AG09309 (cell line): ENCODE measurements around the gene SPI1.

Source experiments
- DNase-seq: peaks from one replicate; pipeline ENCODE4 v3.0.0-alpha.2; 2010; ENCODE audit warnings: low read depth
- H3K4me3 ChIP-seq: 2 replicates; pipeline ENCODE4 v1.5.1; 2011; ENCODE audit warnings: mild to moderate bottlenecking, low read depth, low read length, moderate library complexity; ENCODE audit not compliant: control insufficient read depth
- CTCF ChIP-seq: IDR thresholded peaks from 2 replicates; pipeline ENCODE4 v1.5.1; 2011; ENCODE audit warnings: mild to moderate bottlenecking, low read depth, low read length, inconsistent platforms; ENCODE audit not compliant: insufficient read depth, control insufficient read depth; ENCODE audit errors: missing control alignments

SPI1 gene

GRCh38 chr11:47409440-47410369 lies 31.4 kb upstream of the SPI1 start:
- no peak for DNase-seq
- no peak for TF ChIP-seq CTCF

DNA sequence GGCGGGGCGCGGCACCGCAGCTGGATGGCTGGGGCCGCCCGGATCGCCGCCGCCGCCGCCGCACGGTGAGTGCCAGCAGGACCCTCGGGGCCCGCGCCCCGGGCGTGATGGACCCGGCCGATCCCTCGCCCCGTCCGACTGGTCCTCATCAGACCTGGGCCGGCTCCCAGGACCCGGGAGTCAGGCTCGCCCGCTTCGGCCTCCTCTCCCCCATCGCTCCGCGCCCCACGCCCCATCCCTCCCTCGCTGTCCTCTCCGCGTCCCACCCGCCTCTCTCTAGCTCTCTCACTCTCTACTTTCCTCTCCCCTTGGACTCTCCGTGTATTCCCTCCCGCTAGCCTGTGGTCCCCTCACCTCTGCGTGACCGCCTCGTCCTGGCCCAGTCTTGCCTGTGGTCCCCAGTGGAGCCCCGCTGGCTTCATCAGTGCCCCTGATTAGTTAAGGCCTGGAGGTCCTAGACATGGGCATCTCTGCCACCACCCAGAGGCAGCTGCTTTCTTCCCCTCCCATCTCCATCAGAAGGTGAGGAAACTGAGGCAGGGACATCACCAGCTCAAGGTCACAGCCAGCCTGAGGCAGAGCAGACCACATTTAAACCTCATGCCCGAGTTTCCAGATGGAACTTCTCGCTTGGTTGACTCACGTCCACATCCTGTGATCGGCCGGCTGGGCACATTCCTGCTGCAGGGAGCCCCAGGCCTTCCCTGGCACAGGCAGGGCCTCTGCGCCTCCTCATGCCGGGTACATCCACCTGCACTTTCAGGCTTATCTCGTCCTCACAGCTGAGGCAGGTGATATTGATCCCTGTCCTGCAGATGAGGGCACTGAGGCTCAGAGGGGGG lies 30.5 kb upstream of the SPI1 start:
- peak; percentile 4 for TF ChIP-seq CTCF
- no peak for DNase-seq
- peak overlapping the region; percentile 84 for H3K4me3 ChIP-seq

More at GRCh38 chr11:47409440-47410369, 31.4 kb upstream of the SPI1 start:
- H3K4me3 ChIP-seq = peak overlapping the region; percentile 84

DNA sequence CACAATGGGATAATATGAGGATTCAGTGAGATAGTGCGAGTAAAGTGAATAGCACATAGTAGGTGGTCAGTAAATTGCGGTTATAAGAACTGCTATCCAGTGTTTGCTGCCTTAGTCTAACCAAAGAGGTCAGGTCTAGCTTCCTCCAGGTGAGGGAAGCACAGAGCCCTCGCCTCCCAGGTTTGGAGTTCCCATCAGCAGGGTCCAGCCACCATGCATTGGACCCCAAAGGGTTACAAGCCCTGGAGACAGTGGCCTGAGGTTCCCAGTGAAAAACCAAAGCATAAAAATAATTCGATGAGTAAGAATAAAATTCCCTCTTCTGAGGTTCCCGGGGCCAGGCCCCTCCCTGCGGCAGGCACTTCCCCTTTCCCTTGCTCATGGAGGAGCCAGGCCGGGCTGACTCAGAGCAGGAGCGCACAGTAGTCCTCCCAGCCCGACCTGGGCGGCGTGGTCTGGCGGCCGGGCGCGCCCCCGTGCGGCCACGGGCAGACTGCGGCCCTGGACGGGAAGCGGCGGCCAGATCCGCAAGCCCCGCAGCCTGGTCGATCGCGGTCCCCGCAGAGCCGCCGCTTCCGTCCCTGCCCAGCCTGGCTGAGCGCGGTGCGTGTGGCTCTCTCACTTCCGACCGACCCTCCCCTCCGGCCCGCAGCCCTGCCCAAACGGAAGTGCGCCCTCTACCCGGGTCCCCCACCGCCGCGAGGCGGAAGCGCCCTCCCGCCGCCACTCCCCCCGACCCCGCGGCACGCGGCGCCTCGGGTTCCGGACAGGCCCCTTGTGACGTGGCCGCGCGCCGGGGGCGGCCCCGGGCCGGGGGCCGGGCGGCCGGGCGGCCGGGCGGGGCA lies 29.6 kb upstream of the SPI1 start, which contains the start of gene SLC39A13:
TSS of gene SLC39A13 (plus strand) at position 845 of the 845 bp plus-strand sequence. CDS start 1,505 bp downstream, outside the sequence.
- peak; percentile 42 for TF ChIP-seq CTCF
- peak within 1 kb of the TSS; percentile 84 for H3K4me3 ChIP-seq
- DNase-seq = peak; percentile 83

GRCh38 chr11:47406896-47407745 lies 28.8 kb upstream of the SPI1 start:
- peak overlapping the region; percentile 50 for H3K4me3 ChIP-seq
- TF ChIP-seq CTCF = peak; percentile 29
- no peak for DNase-seq

DNA sequence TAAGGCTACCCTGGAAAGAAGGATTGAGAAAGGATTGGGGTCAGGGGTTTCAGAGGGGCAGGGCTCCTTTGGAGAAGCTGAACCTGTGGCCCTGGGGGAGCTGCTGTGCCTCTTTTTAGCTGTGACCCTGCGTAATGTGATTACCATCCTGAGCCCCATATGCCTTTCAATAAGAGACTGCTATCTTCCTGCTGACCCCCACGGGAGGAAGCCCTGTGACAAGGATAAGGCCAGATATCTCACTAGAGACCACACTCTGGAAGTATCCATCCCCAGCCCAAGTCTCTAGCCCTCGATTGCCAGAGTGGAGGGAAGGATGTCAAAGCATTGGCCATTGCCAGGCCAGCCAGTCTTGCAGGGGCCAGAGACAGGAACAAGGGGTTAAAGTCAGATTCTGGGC lies 25.2 kb upstream of the SPI1 start:
- no peak for TF ChIP-seq CTCF
- DNase-seq = no peak
- no peak overlapping the region for H3K4me3 ChIP-seq
